SK-N-SH treated with all-trans-retinoic acid at 6 μM for 48 hours (cell line): ENCODE data around the gene UST.
"Not testable (repeated sequence)": the region's sequence is repeated elsewhere in the genome, so short reads cannot be mapped to it uniquely, and the experiment has no call there.

ENCODE experiments used
- ATAC-seq: fragments of 200-7000 bp; cut with Tn5 transposase; 3 replicates; pipeline ENCODE4 v1.9.1; 2020; ENCODE audit warnings: mild to moderate bottlenecking, moderate library complexity
- ARNTL ChIP-seq: fragments of 450-650 bp; formaldehyde crosslinking; IDR thresholded peaks from 2 replicates; pipeline ENCODE4 v1.5.0; 2020; ENCODE audit warnings: low read depth, mild to moderate bottlenecking, moderate library complexity, borderline replicate concordance
- BACH2 ChIP-seq: fragments of 250-450 bp; sonication (Bioruptor Pico); IDR thresholded peaks from 2 replicates; pipeline ENCODE4 v1.9.0; 2021; ENCODE audit warnings: mild to moderate bottlenecking, borderline replicate concordance
- CREB5 ChIP-seq: fragments of 250-450 bp; sonication (Bioruptor Pico); IDR thresholded peaks from 2 replicates; pipeline ENCODE4 v1.5.1; 2020; ENCODE audit warnings: low read depth, mild to moderate bottlenecking, moderate library complexity
- CSDC2 ChIP-seq: fragments of 250-450 bp; sonication (Bioruptor Pico); IDR thresholded peaks from 2 replicates; pipeline ENCODE4 v1.5.0; 2020; ENCODE audit warnings: mild to moderate bottlenecking, moderate library complexity
- CSRNP3 ChIP-seq: fragments of 250-450 bp; sonication (Bioruptor Pico); IDR thresholded peaks from 2 replicates; pipeline ENCODE4 v1.5.1; 2021; ENCODE audit warnings: mild to moderate bottlenecking, moderate library complexity
- ESRRG ChIP-seq: fragments of 250-450 bp; sonication (Bioruptor Pico); IDR thresholded peaks from 2 replicates; pipeline ENCODE4 v1.6.1; 2021; ENCODE audit warnings: mild to moderate bottlenecking
- ISL1 ChIP-seq: fragments of 250-450 bp; sonication (Bioruptor Pico); IDR thresholded peaks from 2 replicates; pipeline ENCODE4 v2.1.2; 2022; ENCODE audit warnings: mild to moderate bottlenecking, moderate library complexity
- PATZ1 ChIP-seq: fragments of 250-450 bp; sonication (Bioruptor Pico); IDR thresholded peaks from 2 replicates; pipeline ENCODE4 v1.8.0; 2020; ENCODE audit warnings: mild to moderate bottlenecking, moderate library complexity, borderline replicate concordance
- POU6F1 ChIP-seq: fragments of 250-450 bp; sonication (Bioruptor Pico); IDR thresholded peaks from 2 replicates; pipeline ENCODE4 v1.8.0; 2021; ENCODE audit warnings: low read depth, mild to moderate bottlenecking, moderate library complexity, borderline replicate concordance
- PPARA ChIP-seq: fragments of 250-450 bp; sonication (Bioruptor Pico); IDR thresholded peaks from 2 replicates; pipeline ENCODE4 v1.5.0; 2020; ENCODE audit warnings: mild to moderate bottlenecking, borderline replicate concordance
- RARB ChIP-seq: fragments of 250-450 bp; sonication (Bioruptor Pico); IDR thresholded peaks from 2 replicates; pipeline ENCODE4 v1.8.0; 2021; ENCODE audit warnings: mild to moderate bottlenecking, moderate library complexity
- SNAI2 ChIP-seq: fragments of 250-450 bp; sonication (Bioruptor Pico); IDR thresholded peaks from 2 replicates; pipeline ENCODE4 v1.5.0; 2020; ENCODE audit warnings: mild to moderate bottlenecking, moderate library complexity
- TCF4 ChIP-seq: fragments of 250-450 bp; sonication (Bioruptor Pico); IDR thresholded peaks from 2 replicates; pipeline ENCODE4 v1.8.0; 2021; ENCODE audit warnings: mild to moderate bottlenecking, moderate library complexity, borderline replicate concordance
- TOX ChIP-seq: fragments of 250-450 bp; sonication (Bioruptor Pico); IDR thresholded peaks from 2 replicates; pipeline ENCODE4 v1.8.0; 2021; ENCODE audit warnings: mild to moderate bottlenecking, moderate library complexity, borderline replicate concordance
- ZC3H10 ChIP-seq: fragments of 250-450 bp; sonication (Bioruptor Pico); IDR thresholded peaks from 2 replicates; pipeline ENCODE4 v1.5.1; 2021; ENCODE audit warnings: mild to moderate bottlenecking, moderate library complexity
- ZFP30 ChIP-seq: fragments of 450-650 bp; formaldehyde crosslinking; IDR thresholded peaks from 2 replicates; pipeline ENCODE4 v1.5.0; 2022; ENCODE audit warnings: mild to moderate bottlenecking, moderate library complexity
- ZNF565 ChIP-seq: fragments of 450-650 bp; formaldehyde crosslinking; conservative IDR thresholded peaks from 2 replicates; pipeline ENCODE4 v1.5.0; 2020; ENCODE audit warnings: low read depth, mild to moderate bottlenecking, moderate library complexity
- ZNF70 ChIP-seq: fragments of 450-650 bp; formaldehyde crosslinking; IDR thresholded peaks from 2 replicates; pipeline ENCODE4 v1.5.0; 2020; ENCODE audit warnings: mild to moderate bottlenecking, moderate library complexity
- ZNF8 ChIP-seq: fragments of 450-650 bp; formaldehyde crosslinking; IDR thresholded peaks from 2 replicates; pipeline ENCODE4 v1.5.0; 2020; ENCODE audit warnings: mild to moderate bottlenecking, moderate library complexity

The UST gene

GRCh38 chr6:148846778-148847761 lies 100.2 kb downstream of the UST start:
- TF ChIP-seq TOX (CRISPR knock-in tag) (no peak), CSRNP3 (CRISPR knock-in tag) (no peak), POU6F1 (CRISPR knock-in tag) (no peak), PPARA (CRISPR knock-in tag) (no peak)
- no peak for ATAC-seq

- TF ChIP-seq POU6F1 (CRISPR knock-in tag) (no peak), CSDC2 (no peak), TOX (CRISPR knock-in tag) (no peak), BACH2 (CRISPR knock-in tag) (no peak), CSRNP3 (CRISPR knock-in tag) (no peak), PATZ1 (CRISPR knock-in tag) (no peak), ZFP30 (no peak), RARB (CRISPR knock-in tag) (no peak), ARNTL (CRISPR knock-in tag) (no peak), CREB5 (CRISPR knock-in tag) (no peak), TCF4 (CRISPR knock-in tag) (no peak), SNAI2 (CRISPR knock-in tag) (no peak), ZNF565 (CRISPR knock-in tag) (no peak), ISL1 (CRISPR knock-in tag) (no peak)
- ATAC-seq, result peak; percentile 63
Observed at GRCh38 chr6:148848915-148849314, 102.1 kb downstream of the UST start.

GRCh38 chr6:148849449-148849848 lies 102.6 kb downstream of the UST start:
- ATAC-seq, result not testable (repeated sequence)

DNA sequence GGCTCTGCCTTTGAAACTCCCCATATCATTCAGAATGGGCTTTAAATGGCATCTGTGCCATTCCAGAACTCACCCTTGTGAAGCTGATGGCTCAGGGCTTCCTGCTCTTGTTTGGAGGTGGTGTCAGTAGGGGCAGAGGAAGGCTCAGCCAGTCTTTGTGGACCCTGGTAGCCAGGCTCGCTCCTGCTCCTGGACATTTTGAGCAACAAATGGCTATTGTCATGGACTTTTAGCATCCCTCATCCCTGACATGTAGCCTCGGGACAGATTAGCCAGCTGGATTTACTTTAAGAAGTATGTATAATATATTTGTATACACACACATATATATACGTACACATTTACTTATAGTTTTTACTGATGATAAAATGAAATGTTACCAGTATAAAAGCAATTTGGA lies 104.1 kb downstream of the UST start:
- no peak for ATAC-seq
- no peak for TF ChIP-seq ZNF8 (CRISPR knock-in tag)
- TF ChIP-seq CSRNP3 (CRISPR knock-in tag), result no peak
- TF ChIP-seq ZNF70 (CRISPR knock-in tag), result no peak
- no peak for TF ChIP-seq ZNF565 (CRISPR knock-in tag)
- no peak for TF ChIP-seq CSDC2
- no peak for TF ChIP-seq ZC3H10 (CRISPR knock-in tag)
- no peak for TF ChIP-seq ESRRG
